SK-N-SH treated with all-trans-retinoic acid at 6 μM for 48 hours (cell line): ENCODE data around the gene CHRD.

Experiments used
- GLIS3 ChIP-seq: fragments of 250-450 bp; sonication (Bioruptor Pico); IDR thresholded peaks from 2 replicates; pipeline ENCODE4 v1.5.0; 2020; ENCODE audit warnings: mild to moderate bottlenecking, moderate library complexity
- PPARA ChIP-seq: fragments of 250-450 bp; sonication (Bioruptor Pico); IDR thresholded peaks from 2 replicates; pipeline ENCODE4 v1.5.0; 2020; ENCODE audit warnings: mild to moderate bottlenecking, borderline replicate concordance
- ZFP3 ChIP-seq: fragments of 250-450 bp; sonication (Bioruptor Pico); IDR thresholded peaks from 2 replicates; pipeline ENCODE4 v1.5.0; 2020; ENCODE audit warnings: mild to moderate bottlenecking, moderate library complexity

DNA sequence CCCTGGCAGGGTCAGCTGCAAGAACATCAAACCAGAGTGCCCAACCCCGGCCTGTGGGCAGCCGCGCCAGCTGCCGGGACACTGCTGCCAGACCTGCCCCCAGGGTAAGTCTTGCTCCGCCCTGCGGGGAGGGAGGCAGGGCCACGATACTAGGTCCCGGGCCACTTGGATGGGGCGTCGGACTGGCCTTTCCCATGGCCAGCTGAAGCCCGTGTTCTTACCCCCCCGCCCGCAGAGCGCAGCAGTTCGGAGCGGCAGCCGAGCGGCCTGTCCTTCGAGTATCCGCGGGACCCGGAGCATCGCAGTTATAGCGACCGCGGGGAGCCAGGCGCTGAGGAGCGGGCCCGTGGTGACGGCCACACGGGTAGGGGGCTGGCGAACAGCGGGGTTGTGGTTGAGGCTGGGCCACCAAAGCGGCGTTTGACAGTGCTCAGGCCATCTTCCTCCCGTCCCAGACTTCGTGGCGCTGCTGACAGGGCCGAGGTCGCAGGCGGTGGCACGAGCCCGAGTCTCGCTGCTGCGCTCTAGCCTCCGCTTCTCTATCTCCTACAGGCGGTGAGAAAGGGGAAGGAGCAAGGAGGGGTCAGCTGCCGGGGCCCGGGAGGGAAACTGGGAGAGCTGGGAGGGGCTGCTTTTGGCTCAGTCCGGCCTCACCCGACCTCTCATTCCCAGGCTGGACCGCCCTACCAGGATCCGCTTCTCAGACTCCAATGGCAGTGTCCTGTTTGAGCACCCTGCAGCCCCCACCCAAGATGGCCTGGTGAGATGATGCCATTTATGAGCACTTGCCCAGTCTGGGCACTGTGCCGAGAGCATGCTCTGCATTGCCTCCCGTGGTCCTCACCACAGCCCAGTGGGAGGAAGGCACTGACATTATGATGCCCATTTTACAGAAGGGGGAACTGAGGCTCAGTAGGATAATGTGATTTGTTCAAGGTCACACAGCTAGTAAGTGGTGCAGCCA lies 1.7 kb downstream of the CHRD start:
- TF ChIP-seq ZFP3 (no peak), PPARA (no peak), GLIS3 (CRISPR knock-in tag) (no peak)
